HG03469 (cell line): Measurements from ENCODE around the gene FHIT.

Source experiments
- ATAC-seq: cut with Tn5 transposase; IDR thresholded peaks from one replicate; pipeline ENCODE4 v1.9.1; 2021; ENCODE audit warnings: mild to moderate bottlenecking, moderate library complexity, moderate number of reproducible peaks; ENCODE audit not compliant: unreplicated experiment

The FHIT gene

DNA sequence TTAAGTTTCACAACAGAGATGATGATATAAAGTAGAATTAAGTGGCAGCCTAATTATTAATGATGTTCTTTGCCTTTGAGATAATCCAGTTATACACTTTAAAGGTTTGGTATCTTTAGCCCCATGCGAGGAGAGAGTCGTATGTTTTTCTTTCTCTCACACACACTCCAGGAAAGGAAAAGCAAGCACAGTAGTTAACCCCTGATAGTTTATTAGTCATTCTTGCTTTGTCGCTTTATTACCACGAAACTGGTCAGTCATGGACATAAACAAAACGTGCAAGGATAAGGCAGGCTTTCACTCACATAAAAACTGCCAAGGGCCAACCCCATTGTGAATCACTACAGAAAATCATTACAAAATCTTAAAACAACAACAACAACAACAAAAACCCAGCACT, 866.9 kb downstream of the FHIT start:
- no peak for ATAC-seq

DNA sequence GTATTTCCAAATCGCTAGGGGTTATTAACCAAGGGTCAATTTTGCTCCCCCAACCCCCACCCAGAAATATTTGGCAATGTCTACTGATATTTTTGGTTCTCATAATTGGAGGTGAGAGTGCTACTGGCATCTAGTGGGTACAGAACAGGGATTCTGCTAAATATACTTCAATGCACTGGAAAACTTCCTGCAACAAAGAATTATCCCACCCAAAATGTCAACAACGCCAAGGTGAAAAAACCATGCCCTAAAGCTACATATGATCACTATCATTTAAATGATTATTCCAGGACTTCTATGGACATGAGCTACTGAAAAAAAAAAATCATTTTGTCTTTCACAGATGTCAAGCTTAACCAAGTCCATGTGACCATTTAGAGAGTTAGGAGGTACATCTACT, 867.9 kb downstream of the FHIT start:
- ATAC-seq: no peak

DNA sequence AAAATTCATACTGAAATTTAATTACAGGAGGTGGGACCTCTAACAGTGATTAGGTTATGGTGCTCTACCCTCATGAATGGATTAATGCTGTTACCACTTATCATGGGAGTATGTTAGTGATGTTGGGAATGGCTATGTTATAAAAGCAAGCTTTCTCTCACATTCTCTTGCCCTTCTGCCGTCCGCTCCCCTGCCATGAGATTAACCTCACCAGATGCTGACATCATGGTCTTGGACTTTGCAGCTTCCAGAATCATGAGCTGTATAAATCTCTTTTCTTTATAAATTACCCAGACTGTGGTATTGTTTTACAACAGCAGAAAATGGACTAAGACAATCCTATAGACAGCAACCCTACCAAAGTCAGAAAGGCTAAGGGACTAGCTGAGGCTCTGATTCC, 884.8 kb downstream of the FHIT start:
- no peak for ATAC-seq

DNA sequence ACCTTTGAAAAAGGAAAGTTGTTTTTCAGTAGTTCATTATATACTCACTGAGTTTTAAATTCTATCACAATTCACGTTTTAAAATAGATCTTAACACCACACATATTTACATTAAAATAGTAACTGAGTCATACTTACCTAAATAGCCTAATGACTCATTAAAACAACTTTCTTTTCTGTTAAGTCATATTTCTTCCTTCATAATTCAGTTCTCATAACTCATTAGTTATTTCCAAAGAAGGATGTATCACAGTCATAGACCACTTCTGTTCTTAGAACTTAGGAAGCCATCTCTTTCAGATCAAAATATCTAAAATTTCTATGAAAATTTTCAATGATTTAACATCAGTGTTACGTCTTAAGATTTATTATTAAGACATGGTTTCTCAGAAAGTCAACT, 885.9 kb downstream of the FHIT start:
- no peak for ATAC-seq

DNA sequence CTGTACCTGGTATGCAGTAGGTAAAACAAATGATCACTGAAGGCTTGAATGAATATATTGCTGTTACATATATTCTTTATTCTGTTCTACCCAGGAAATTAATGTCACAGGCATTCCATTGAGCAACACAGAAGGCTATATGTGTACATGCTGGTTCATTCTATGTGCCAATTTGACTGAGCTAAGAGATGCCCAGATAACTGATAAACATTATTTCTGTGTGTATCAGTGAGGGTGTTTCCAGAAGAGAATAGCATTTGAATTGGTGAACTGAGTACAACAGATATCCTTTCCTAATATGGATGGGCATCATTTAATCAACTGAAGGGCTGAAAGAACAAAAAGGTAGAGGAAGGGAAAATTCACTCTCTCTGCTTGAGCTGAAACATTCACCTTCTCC, 886.8 kb downstream of the FHIT start:
- no peak for ATAC-seq

DNA sequence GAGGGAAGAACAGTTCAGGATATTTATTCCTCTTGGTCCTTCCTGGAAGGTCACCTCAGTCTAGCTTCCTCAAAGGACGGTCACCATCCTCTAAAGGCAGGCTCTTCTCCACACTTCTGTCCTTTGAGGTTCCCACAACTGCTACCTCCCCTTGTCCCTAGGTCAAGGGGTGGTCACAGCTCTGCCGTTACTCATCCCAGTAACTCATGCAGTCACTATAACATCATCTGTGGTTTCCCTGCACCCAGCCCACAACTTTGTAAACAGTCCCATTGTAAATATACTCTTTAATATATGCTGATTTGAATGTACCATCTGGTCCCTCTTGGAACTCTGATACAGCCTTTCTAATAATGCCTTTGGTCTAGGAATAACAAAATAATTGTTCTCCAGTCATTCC, 887.4 kb downstream of the FHIT start:
- ATAC-seq: no peak

DNA sequence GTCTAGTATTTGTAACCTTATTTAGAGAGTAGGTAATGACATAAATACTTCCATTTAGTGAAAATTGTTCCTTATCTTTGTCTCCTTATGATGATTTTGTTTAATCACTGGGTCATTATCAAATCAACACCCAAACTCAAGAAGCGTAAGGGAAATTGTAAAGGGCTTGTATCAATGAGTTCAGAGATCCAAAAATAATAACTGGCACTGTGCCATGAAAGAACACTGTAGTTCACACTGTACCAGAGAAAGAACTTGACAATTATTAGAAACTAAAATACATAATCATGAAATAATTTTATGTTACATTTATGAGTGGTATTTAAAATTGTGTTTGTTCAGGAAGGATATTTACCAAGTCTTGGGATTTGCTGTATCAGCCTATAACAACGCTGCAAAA, 895.4 kb downstream of the FHIT start:
- no peak for ATAC-seq

DNA sequence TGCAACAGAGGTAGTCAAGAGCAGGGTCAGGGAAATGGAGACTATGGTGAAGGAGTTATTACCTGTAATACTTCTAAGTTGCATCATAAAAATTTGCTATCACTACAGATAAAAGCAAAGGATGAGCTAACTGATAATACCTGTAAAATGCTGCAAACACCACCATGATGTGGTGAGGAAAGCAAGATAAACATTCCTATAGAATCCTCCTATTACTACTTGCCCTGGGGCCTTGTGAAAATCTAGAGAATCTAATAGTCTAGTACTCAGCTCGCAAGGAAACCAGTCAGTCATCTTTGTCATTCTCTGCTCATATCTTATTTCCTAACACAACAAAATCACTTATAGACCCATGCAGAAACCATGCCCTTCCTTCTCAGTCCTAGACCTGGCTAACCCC, 899.8 kb downstream of the FHIT start:
- no peak for ATAC-seq

DNA sequence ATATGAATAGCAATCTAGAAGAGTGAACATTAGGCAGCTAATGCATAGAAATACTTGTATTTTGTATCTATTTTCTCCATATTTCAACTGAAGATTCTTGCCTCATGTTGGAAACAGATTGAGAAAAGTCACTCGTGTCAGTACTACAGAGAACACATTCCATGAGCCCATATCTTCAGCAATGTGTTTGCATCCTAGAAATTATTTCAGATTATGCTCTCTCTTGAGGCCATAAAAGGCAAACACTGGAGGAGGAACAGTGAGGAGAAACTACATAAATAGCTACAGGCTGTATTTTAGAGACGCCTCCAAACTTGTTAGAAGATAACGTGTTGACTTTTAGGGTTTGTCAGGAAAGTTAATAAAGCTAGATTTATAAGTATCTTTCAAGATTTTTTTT, 906.9 kb downstream of the FHIT start:
- no peak for ATAC-seq

DNA sequence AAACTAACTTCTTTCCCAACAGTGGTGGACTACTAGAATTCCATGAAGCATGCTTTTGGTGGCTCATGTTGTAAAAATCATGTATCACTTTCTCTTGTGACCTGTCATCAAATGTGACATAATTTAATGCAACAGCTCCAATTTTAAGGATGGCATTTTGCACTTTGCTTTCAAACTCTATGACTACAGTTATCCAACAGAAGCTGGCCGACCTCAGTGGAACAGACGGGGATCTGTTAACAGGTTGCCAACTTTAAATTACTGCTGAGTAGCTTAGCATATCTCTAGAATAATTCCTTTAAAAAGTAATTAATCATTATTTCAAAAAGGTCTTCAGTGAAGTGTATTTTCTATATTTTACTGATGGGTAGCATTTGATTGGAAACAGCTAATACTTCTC, 907.4 kb downstream of the FHIT start:
- ATAC-seq: no peak

DNA sequence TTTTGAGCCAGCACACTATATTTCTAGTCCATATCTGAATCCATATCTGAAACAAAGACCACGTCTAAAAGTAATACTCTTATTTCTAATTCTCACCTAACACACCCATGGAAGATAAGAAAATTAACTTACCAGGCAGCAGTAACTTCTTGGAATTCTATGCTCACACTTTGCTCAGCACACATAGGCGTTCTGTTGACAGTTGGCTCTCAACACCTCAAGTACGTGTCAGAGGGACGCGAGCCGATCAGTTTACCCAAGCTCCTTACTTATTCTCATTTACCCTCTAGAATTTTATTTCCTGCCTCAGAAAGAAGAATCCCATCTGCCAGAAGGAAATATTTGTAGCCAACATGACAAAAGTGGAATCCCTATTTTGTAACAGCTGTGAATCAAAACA, 911.9 kb downstream of the FHIT start:
- ATAC-seq: no peak

DNA sequence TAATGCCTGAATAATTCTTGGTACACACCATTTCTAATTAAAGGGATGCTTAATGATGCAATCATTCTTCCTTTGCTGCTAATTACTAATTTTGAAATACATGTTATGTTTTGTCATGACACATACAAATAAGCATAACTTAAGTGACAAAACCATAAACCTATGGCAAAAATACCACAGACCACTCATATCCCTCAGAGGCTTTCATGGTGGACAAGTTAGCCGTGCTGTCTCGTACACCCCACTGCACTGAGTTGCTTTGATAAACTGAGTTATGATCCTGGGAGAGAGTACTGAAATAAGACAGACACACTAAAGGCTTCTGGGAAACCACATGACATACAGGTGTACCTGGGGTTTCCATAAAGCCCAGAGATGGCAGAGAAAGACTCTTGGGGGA, 913.8 kb downstream of the FHIT start:
- ATAC-seq: no peak

DNA sequence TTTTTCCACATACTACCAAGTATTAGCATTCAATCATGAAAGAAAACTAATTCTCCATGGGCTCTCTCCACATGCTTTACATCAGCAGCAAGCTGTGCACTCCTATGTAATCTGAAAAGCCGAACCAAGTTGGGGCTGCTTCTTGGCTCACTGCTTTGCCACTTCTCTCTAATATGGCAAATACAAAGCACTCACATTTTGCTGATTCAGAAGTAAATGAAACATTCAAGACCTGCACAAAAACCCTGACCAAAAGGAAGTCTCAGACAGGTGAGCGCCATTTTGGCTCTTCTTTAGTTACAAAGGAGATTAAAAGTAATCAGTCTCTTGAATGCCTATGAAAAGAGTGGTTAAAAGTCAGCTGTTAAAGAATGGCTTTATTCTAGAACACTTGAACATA, 915.2 kb downstream of the FHIT start:
- no peak for ATAC-seq

DNA sequence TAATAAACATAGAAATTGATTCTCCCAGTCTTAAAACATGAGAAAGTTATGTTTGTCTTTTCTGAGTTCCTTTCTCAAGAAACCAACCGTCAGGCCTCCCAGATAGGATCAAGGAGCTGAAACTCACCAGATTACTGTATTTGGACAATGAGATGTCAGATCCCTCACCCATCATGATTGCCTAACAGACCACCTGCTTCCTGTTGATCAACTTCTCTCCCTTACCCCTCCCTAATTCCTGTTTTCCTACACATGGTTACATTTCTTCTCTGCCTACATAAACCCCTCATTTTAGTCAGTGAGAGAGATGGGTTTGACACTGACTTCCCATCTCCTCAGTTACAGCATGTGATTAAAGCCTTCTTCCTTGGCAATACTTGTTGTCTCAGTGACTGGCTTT, 917.5 kb downstream of the FHIT start:
- no peak for ATAC-seq

DNA sequence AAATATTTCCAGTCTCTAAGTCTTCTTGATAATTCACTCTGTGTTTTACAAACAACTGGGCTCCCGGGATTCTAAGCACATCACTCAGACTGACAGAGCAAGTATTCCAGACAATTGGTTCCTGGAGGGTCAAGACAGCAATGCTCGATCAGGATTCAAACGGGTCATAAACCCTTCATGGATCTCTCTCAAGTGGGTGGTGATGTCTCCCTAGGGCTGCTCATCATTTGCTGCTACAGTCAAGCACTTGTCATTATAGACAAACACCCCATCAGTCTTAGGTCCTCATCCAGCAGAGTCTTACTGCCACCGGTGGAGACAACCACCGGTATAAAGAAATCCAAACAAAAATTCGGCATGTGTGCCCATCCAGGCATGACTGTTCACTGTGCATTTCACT, 921.1 kb downstream of the FHIT start:
- ATAC-seq: no peak

DNA sequence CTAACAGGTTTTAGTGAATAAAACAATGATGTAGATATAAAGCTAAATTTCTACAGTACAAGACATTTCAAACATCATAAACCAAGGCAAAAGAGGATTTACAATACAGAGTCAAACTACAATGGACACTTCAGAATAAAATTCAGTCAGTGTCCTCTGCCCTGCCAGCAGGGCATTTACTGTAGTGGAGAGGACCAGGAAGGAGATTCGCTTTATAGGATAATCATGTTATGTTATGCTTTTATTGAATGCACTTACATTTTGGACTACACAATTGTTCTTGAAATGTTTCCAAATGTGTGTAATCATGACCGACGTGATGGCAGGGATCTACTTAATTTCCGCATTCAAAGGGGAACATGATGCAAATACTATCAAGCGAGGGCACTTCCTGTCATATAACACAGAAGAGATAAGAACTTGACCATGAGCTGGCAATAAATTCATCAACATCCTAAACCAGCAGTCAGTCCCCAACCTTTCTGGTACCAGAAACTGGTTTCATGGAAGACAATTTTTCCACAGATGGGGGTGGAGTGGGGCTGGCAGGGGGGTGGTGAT, 925.6 kb downstream of the FHIT start:
- ATAC-seq: no peak

DNA sequence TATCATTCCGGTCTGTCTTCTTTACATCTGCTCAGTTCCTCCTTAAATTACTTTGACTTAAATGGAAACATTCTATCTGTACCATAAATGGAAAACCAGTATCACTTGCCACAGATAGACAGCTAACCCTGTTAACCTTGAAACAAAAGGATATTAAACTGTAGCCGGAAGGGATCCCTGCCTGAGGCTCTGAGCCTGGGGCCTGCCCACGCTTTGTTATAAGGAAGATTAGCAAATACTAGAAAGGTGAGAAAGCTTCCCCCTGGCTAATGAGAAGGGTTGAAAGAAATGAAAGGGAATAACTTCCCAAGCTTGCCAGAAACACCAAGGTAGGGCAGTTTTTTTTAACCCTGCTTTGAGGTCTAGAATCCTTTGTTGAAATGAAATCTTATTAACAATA, 927.6 kb downstream of the FHIT start:
- ATAC-seq: no peak

DNA sequence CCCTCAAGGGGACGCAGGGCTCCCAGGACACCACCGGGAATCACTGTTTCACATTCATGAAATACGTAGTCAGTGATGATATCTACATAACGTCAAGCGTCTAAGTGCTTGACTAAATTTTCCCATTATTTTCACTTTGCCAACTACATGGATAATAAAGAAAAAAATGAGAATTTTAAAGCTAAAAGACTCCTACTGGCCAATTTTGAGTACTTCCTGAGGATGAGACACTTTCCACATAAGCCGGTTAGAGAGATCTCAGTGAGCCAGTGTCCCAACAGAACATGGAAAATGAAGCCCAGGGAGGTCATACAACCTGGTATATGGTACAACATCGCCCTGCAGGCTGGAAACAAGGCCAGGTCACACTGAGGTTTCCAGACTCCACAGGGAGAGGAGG, 928.1 kb downstream of the FHIT start:
- no peak for ATAC-seq

DNA sequence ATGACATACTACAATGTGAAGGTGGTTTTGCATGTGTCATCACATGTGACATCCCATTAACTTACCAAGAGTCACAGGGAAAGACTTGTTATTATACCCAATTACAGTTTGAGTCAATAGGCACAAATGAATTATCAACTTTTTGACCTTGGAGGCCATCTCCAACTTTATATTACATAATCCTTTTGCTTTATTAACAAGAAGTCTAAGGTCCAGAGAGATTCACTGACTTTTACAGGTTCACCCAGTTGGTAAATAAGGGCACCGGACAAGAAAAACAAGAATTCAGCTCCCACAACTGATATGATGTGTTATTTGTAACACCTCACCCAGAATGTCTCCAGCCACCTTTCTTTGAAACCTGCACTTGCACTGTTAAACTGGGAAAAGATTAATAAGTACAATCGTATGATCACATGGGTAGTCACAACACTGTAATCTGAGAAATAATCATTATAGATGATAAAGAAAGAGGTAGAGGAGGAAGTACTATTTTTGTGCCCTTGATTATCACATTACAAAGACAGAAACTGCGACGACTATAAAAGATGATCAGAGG, 928.9 kb downstream of the FHIT start:
- no peak for ATAC-seq

DNA sequence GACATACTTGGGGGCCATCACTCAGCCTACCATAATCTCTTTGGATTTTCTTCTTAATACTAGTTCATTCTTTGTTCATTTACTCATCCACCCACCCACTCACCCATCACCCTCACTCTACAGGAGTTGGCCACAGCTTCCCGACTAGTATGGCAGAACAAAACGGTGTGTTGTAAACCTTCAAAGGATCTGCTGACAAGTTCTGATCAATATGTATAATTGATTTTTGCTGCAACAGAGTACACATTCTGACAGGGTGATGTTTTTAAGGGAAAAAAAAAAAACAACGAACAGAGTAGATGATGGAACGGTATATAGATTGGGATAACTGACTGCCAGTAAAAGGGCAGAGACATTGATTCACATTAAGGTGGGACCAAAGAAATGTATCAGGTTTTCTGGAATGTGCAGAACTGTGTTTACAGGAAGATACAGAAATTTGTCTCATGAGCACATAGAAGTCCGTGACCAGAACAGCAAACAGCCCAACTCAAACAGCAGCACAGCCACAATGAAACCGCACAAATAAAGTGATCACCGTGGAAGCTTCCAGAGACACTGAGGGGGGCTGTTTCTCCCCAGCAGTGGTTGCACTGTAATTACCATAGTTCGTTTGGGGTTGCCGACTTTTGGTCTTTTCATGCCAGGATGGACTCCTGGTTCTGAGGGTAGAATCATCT, 931.9 kb downstream of the FHIT start:
- ATAC-seq: no peak

DNA sequence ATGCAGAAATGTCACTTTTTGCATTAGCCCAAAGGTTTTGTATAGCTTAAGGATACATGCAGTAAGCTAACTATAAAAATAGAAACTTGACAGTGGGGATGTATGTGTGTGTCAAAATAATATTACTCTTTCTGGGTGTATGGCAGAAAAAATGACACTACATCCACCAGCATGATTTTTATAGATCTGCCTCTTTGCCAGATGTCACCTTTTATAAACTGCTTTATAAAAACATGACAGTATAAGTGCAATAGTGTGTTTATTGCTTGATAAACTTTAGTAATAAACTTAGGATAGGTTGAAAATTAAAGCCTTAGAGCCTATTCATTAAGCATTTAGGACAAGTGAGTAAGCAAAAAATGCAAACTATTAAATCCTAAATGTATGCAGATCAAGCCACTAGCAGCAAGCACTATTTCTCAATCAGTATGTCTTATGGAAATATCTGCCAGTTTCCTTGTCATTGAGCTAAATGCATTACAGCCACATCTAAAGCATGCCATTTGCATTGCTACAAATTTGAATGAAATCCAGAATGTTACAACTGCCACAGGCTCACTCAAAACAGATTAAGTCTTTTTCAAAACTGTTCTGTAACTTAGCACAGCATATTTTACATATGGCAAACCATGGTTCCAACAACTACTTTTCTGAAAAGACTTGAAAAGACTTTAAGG, 935.0 kb downstream of the FHIT start:
- ATAC-seq: no peak

DNA sequence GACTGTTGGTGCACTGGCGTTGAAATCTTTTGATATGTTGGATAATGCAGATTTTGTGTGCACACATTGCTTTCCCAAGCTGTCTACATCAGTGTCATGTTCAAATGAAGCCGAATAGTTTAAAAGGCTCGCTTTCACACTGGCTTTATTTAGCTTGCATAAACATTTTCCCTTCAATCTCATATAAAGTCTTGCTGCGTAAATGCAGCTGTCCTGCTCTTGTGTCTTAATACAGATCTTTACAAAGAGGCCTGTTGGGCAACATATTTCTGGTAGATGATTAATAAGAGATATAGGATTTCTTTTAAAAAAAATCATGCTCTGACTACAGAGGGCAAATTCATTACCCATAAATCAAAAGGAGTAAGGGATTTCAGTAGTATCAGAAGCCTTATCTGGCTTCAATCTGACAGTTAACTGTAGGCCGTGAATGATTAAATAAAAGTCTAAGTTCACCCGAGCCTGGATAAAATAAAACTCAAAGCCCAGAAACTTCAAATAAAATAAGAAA, 937.2 kb downstream of the FHIT start:
- no peak for ATAC-seq
